Liver (tissue), 9 donors: Measurements from ENCODE around the gene PDLIM7. TPM values are rescaled to one million over a fixed set of nuclear protein-coding genes. Genes with fewer than 3 reads are reported as not detected.

ENCODE experiments used
- DNase-seq: peaks from one replicate; pipeline ENCODE4 v3.0.0-alpha.2; 2017; ENCODE audit warnings: low spot score
- H3K27ac ChIP-seq, 2 donors: one replicate each; pipeline ENCODE4 v1.7.0; 2013; ENCODE audit warnings: inconsistent platforms in 2 of 2, low read length in 2 of 2, control low read depth in 1 of 2, low read depth in 1 of 2, mild to moderate bottlenecking in 1 of 2
- H3K27me3 ChIP-seq, 4 donors: one replicate each; pipeline versions ENCODE4 v1.6.1 to v1.7.0; 2013; ENCODE audit warnings: low read length in 3 of 4, inconsistent platforms in 1 of 4, mild to moderate bottlenecking in 1 of 4, moderate library complexity in 1 of 4; ENCODE audit not compliant: control insufficient read depth in 4 of 4, insufficient read depth in 4 of 4
- H3K36me3 ChIP-seq, 4 donors: one replicate each; pipeline versions ENCODE4 v1.6.1 to v1.7.0; 2013; ENCODE audit warnings: low read length in 3 of 4, mild to moderate bottlenecking in 3 of 4, low read depth in 1 of 4, moderate library complexity in 1 of 4; ENCODE audit not compliant: control insufficient read depth in 4 of 4, insufficient read depth in 3 of 4
- H3K4me1 ChIP-seq, 4 donors: one replicate each; pipeline versions ENCODE4 v1.6.1 to v1.7.0; 2013; ENCODE audit warnings: low read length in 3 of 4, mild to moderate bottlenecking in 3 of 4, moderate library complexity in 1 of 4; ENCODE audit not compliant: control insufficient read depth in 4 of 4, insufficient read depth in 4 of 4
- H3K4me3 ChIP-seq, 3 donors: one replicate each; pipeline versions ENCODE4 v1.6.1 to v1.7.0; 2013; ENCODE audit warnings: low read length in 3 of 3, control low read depth in 1 of 3, low read depth in 1 of 3, mild to moderate bottlenecking in 1 of 3
- H3K9ac ChIP-seq, 2 donors: one replicate each; pipeline ENCODE4 v1.7.0; 2013; ENCODE audit warnings: low read length in 2 of 2, mild to moderate bottlenecking in 2 of 2, moderate library complexity in 2 of 2, control low read depth in 1 of 2, low read depth in 1 of 2
- H3K9me3 ChIP-seq, 4 donors: one replicate each; pipeline versions ENCODE4 v1.6.1 to v1.7.0; 2013; ENCODE audit warnings: low read length in 3 of 4; ENCODE audit not compliant: control insufficient read depth in 4 of 4
- EGR1 ChIP-seq, 2 donors: IDR thresholded peaks; 2 replicates each; pipeline ENCODE4 v1.6.1; 2016 to 2018; ENCODE audit warnings: antibody characterized with exemption in 2 of 2, low read depth in 2 of 2
- FOXA1 ChIP-seq: IDR thresholded peaks from 2 replicates; pipeline ENCODE4 v1.6.1; 2016; ENCODE audit warnings: antibody characterized with exemption
- FOXA2 ChIP-seq: IDR thresholded peaks from 2 replicates; pipeline ENCODE4 v1.6.1; 2016; ENCODE audit warnings: antibody characterized with exemption
- GABPA ChIP-seq, 2 donors: IDR thresholded peaks in 1 of 2; conservative IDR thresholded peaks in 1 of 2; 2 replicates each; pipeline ENCODE4 v1.6.1; 2016; ENCODE audit warnings: antibody characterized with exemption in 2 of 2, mild to moderate bottlenecking in 1 of 2, moderate library complexity in 1 of 2
- HNF4G ChIP-seq: IDR thresholded peaks from 2 replicates; pipeline ENCODE4 v1.6.1; 2016; ENCODE audit warnings: antibody characterized with exemption
- JUND ChIP-seq, 2 donors: IDR thresholded peaks; 2 replicates each; pipeline ENCODE4 v1.6.1; 2016; ENCODE audit warnings: antibody characterized with exemption in 2 of 2
- NR2F2 ChIP-seq: IDR thresholded peaks from 2 replicates; pipeline ENCODE4 v1.6.1; 2016; ENCODE audit warnings: antibody characterized with exemption
- RAD21 ChIP-seq, 2 donors: IDR thresholded peaks; 2 replicates each; pipeline ENCODE4 v1.6.1; 2016; ENCODE audit warnings: antibody characterized with exemption in 2 of 2, mild to moderate bottlenecking in 2 of 2
- RXRA ChIP-seq, 2 donors: IDR thresholded peaks; 2 replicates each; pipeline ENCODE4 v1.6.1; 2017 to 2018; ENCODE audit warnings: antibody characterized with exemption in 2 of 2, mild to moderate bottlenecking in 1 of 2
- SP1 ChIP-seq: IDR thresholded peaks from 2 replicates; pipeline ENCODE4 v1.6.1; 2018; ENCODE audit warnings: antibody characterized with exemption, mild to moderate bottlenecking
- TAF1 ChIP-seq: conservative IDR thresholded peaks from 2 replicates; pipeline ENCODE4 v1.6.1; 2016; ENCODE audit warnings: antibody characterized with exemption, mild to moderate bottlenecking
- YY1 ChIP-seq: IDR thresholded peaks from 2 replicates; pipeline ENCODE4 v1.6.1; 2016; ENCODE audit warnings: antibody characterized with exemption, mild to moderate bottlenecking
- WGBS: extraction: QIAGEN DNeasy Blood & Tissue Kit; methylation state at CpG from one replicate; pipeline ENCODE4 v1.1.7; 2013; 5-methylcytosine and 5-hydroxymethylcytosine counted together
- polyA plus RNA-seq, 2 donors: library from polyadenylated mRNA; stranded (reverse) in 1 of 2; unstranded in 1 of 2; fragments of 200-250 nt in 1 of 2; fragments of >200 nt in 1 of 2; fragmentation: Nextera tagmentation in 1 of 2; extraction: Ambion mirVana in 1 of 2; gene quantifications; one replicate each; pipeline versions ENCODE4 v1.2.1 to v1.2.3, GENCODE V29; 2013 to 2015
- total RNA-seq, 2 donors: library from RNA; depleted of rRNA; stranded (reverse); fragments of >200 nt; gene quantifications; one replicate each; pipeline ENCODE4 v1.2.3, GENCODE V29; 2014
- TF ChIP-seq, protein P1 (sequence below): IDR thresholded peaks from 2 replicates; pipeline ENCODE4 v1.6.1; 2016; ENCODE audit warnings: antibody characterized with exemption, mild to moderate bottlenecking
- TF ChIP-seq, protein P2 (sequence below): IDR thresholded peaks from 2 replicates; pipeline ENCODE4 v1.6.1; 2016; ENCODE audit warnings: antibody characterized with exemption
- TF ChIP-seq, protein P3 (sequence below): IDR thresholded peaks from 2 replicates; pipeline ENCODE4 v1.6.1; 2016; ENCODE audit warnings: antibody characterized with exemption
- donor health status: healthy.
- donor health status: healthy.
- donor health status: healthy.
- donor health status: healthy.
- donor health status: healthy.

The PDLIM7 gene
- total and polyA plus RNA-seq, 4 donors, result 5.5 to 36.0 (median 8.5) TPM

GRCh38 chr5:177459357-177459756, 38.0 kb downstream of the PDLIM7 start:
- no peaks in the 10 kb centered on the region for H3K36me3 ChIP-seq

DNA sequence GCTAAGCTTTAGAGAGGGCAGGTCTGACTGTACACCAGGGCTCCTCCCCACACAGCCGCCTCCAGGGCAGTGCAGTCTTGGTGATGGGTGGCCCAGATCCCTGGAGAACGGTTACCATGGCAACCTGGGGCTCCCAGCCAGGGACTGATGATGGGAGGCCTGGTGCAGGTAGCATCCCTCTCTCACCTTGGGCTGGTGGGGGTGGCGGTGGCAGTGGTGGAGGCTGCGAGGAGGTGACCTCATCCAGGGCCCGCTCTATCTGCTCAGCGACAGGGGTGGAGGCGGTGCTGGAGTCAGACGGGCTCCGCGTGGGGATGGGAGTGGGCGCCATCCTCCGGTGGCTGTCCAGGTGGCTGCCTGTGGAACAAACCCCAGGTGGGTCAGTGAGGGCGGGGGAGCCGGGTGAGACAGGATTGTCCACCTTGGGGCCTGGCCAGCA, 38.5 kb downstream of the PDLIM7 start:
- Histone ChIP-seq H3K4me3 (no peak overlapping the region), H3K36me3 (no peaks in the 10 kb centered on the region), H3K27ac (no peak overlapping the region), H3K9ac (no peak overlapping the region), H3K9me3 (no peaks in the 10 kb centered on the region), H3K27me3 (no peaks in the 10 kb centered on the region), H3K4me1 (peaks cover 3 to 25% (median 13%) of the 10 kb centered on the region in 4 donors)
- TF ChIP-seq SP1 (no peak), EGR1 (IDR thresholded peaks at IDR 0.05; ENCODE audit: low read depth in 2 of 2) (no peak), GABPA (IDR thresholded peaks at IDR 0.05 in 1 of 2, conservative IDR thresholded peaks at IDR 0.05 in 1 of 2) (no peak), RAD21 (IDR thresholded peaks at IDR 0.05) (no peak)
- TF ChIP-seq, protein P1, sequence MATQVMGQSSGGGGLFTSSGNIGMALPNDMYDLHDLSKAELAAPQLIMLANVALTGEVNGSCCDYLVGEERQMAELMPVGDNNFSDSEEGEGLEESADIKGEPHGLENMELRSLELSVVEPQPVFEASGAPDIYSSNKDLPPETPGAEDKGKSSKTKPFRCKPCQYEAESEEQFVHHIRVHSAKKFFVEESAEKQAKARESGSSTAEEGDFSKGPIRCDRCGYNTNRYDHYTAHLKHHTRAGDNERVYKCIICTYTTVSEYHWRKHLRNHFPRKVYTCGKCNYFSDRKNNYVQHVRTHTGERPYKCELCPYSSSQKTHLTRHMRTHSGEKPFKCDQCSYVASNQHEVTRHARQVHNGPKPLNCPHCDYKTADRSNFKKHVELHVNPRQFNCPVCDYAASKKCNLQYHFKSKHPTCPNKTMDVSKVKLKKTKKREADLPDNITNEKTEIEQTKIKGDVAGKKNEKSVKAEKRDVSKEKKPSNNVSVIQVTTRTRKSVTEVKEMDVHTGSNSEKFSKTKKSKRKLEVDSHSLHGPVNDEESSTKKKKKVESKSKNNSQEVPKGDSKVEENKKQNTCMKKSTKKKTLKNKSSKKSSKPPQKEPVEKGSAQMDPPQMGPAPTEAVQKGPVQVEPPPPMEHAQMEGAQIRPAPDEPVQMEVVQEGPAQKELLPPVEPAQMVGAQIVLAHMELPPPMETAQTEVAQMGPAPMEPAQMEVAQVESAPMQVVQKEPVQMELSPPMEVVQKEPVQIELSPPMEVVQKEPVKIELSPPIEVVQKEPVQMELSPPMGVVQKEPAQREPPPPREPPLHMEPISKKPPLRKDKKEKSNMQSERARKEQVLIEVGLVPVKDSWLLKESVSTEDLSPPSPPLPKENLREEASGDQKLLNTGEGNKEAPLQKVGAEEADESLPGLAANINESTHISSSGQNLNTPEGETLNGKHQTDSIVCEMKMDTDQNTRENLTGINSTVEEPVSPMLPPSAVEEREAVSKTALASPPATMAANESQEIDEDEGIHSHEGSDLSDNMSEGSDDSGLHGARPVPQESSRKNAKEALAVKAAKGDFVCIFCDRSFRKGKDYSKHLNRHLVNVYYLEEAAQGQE, result no peak
- TF ChIP-seq, protein P2, sequence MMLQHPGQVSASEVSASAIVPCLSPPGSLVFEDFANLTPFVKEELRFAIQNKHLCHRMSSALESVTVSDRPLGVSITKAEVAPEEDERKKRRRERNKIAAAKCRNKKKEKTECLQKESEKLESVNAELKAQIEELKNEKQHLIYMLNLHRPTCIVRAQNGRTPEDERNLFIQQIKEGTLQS, result no peak
- DNase-seq, result no peak
- WGBS, result 90% methylated on average over 14 of the region's 14 CpGs

More at GRCh38 chr5:177459357-177459756, 38.0 kb downstream of the PDLIM7 start:
- H3K4me3 ChIP-seq, result no peak overlapping the region
- TF ChIP-seq, protein P1, result no peak
- TF ChIP-seq HNF4G, result no peak
- TF ChIP-seq EGR1 (IDR thresholded peaks at IDR 0.05; ENCODE audit: low read depth in 2 of 2), result no peak
- no peak for TF ChIP-seq SP1
- TF ChIP-seq YY1, result no peak
- no peak for TF ChIP-seq TAF1
- TF ChIP-seq, protein P2, result no peak
- TF ChIP-seq, protein P3, sequence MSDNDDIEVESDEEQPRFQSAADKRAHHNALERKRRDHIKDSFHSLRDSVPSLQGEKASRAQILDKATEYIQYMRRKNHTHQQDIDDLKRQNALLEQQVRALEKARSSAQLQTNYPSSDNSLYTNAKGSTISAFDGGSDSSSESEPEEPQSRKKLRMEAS, result no peak
- no peak for TF ChIP-seq GABPA (IDR thresholded peaks at IDR 0.05 in 1 of 2, conservative IDR thresholded peaks at IDR 0.05 in 1 of 2)
- TF ChIP-seq FOXA1, result no peak
- TF ChIP-seq JUND (IDR thresholded peaks at IDR 0.05), result no peak
- no peak for TF ChIP-seq NR2F2
- no peak for TF ChIP-seq FOXA2
- no peak for TF ChIP-seq RXRA (IDR thresholded peaks at IDR 0.05)
- no peak for TF ChIP-seq RAD21 (IDR thresholded peaks at IDR 0.05)
- 88% methylated on average over 11 of the region's 11 CpGs for WGBS
- H3K27ac ChIP-seq, result no peak overlapping the region
- DNase-seq, result no peak
- H3K27me3 ChIP-seq, result no peaks in the 10 kb centered on the region
- H3K4me1 ChIP-seq, result peaks cover 3 to 21% (median 10%) of the 10 kb centered on the region in 4 donors
- no peak overlapping the region for H3K9ac ChIP-seq
- H3K9me3 ChIP-seq, result no peaks in the 10 kb centered on the region
